ENCODE measurements around the gene SCIMP. TPM values are rescaled to one million over a fixed set of nuclear protein-coding genes. Genes with fewer than 3 reads are reported as not detected.
"Not testable (repeated sequence)": the region's sequence is repeated elsewhere in the genome, so short reads cannot be mapped to it uniquely, and the experiment has no call there.

Gene SCIMP
- total RNA-seq, 1 donor = 5.5 TPM

DNA sequence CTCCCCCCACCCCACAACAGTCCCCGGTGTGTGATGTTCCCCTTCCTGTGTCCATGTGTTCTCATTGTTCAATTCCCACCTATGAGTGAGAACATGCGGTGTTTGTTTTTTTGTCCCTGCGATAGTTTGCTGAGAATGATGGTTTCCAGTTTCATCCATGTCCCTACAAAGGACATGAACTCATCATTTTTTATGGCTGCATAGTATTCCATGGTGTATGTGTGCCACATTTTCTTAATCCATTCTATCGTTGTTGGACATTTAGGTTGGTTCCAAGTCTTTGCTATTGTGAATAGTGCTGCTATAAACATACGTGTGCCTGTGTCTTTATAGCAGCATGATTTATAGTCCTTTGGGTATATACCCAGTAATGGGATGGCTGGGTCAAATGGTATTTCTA is 17.1 kb downstream of the SCIMP start:
- not testable (repeated sequence) for H3K27me3 ChIP-seq (ENCODE audit: insufficient read depth, low read length); H3K4me3 ChIP-seq (ENCODE audit: low read length); H3K9me3 ChIP-seq (ENCODE audit: low read depth, low read length)
- H3K4me1 ChIP-seq (ENCODE audit: insufficient read depth, low read length) = peaks cover 33% of the 10 kb centered on the region

DNA sequence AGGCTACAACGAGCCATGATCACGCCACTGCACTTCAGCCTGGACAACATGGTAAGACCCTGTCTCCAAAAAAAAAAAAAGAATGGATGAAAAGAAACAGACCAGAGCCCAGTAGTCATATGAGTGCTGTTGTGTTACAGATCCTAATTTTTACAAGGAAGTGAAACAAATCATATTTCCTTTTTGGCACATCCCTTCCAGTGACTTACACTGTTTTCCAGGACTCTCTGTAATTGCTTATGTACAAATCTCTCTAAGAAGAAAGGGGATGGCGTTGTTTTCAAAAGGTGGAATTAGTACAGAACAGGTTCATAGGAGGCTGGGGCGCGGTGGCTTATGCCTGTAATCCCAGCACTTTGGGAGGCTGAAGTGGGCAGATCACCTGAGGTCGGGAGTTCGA is 23.2 kb downstream of the SCIMP start:
- Histone ChIP-seq H3K9me3 (ENCODE audit: low read depth, low read length) (no peaks in the 10 kb centered on the region), H3K4me1 (ENCODE audit: insufficient read depth, low read length) (peaks cover 47% of the 10 kb centered on the region), H3K4me3 (ENCODE audit: low read length) (no peak overlapping the region), H3K27me3 (ENCODE audit: insufficient read depth, low read length) (no peaks in the 10 kb centered on the region)

DNA sequence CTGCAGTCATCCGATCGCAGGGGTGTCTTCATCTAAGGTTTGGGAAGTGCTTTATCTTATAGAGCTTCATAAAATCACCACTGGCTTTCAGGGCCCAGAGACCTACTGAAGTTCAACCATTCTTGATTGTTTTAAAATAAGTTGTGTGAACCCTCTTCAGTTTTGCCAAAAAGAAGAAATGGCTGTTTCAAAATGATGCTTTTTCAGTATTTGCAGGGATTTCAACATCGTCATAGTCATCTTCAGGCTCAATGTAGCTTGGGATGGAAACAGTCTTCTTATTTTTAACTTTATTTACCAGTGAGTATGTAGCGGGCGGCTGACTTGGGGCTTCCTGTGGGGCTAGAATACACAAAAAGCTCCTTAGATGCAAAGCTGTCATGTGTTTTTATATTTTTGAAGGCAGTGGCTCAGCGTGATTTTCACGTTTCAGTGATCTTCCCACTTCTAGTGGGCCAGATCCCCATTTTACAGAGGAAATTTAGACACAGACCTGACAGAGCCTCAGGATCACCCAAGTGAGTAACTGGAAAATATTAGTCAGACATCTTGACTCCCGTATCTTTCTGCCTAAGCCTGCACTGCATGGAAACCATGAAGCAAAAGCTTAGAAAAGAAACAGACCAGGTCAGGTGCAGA is 23.9 kb downstream of the SCIMP start:
- Histone ChIP-seq H3K4me1 (ENCODE audit: insufficient read depth, low read length) (peaks cover 47% of the 10 kb centered on the region), H3K27me3 (ENCODE audit: insufficient read depth, low read length) (no peaks in the 10 kb centered on the region), H3K4me3 (ENCODE audit: low read length) (no peak overlapping the region), H3K9me3 (ENCODE audit: low read depth, low read length) (no peaks in the 10 kb centered on the region)

DNA sequence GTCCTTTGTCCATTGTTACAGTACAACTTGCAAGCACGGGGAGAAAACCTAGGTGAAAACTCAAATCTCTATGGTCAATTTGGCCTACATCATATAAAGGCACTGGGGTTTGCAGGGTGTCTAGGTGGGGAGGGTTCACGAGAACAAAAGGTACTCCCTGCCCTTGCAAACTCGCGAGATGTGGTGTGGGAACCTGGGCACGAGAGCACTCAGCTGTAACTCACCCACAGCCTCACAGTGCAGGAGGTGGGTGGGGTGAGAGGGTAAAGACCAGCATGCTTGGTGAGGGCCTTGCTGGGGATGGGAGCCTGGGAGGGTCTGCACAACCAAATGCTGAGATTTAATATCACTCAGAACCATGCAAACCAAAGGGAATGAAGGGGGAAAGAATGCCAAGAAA is 24.6 kb downstream of the SCIMP start:
- Histone ChIP-seq H3K4me1 (ENCODE audit: insufficient read depth, low read length) (peaks cover 47% of the 10 kb centered on the region), H3K4me3 (ENCODE audit: low read length) (no peak overlapping the region), H3K27me3 (ENCODE audit: insufficient read depth, low read length) (no peaks in the 10 kb centered on the region), H3K9me3 (ENCODE audit: low read depth, low read length) (no peaks in the 10 kb centered on the region)

DNA sequence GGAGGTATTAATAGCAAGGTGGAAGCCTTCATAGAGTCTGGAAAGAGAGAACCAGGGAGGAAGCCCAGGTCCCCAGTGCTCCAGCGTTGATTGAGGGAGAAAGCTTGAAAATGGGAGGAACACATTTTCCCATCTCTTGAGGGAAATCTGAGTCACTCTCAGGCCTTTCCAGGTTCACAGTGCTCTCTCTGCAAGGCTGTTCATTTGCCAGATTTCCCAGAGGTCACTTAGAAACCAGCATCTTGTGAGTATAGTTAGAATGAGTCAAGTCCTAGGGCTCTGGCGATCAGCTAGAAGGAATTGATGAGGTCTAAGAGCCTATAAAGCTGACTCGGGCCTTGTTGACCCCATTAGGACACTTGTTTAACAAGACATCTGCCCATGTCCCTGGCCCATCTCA is 25.3 kb downstream of the SCIMP start:
- H3K4me3 ChIP-seq (ENCODE audit: low read length) = no peak overlapping the region
- peaks cover 47% of the 10 kb centered on the region for H3K4me1 ChIP-seq (ENCODE audit: insufficient read depth, low read length)
- no peaks in the 10 kb centered on the region for H3K27me3 ChIP-seq (ENCODE audit: insufficient read depth, low read length)
- no peaks in the 10 kb centered on the region for H3K9me3 ChIP-seq (ENCODE audit: low read depth, low read length)

DNA sequence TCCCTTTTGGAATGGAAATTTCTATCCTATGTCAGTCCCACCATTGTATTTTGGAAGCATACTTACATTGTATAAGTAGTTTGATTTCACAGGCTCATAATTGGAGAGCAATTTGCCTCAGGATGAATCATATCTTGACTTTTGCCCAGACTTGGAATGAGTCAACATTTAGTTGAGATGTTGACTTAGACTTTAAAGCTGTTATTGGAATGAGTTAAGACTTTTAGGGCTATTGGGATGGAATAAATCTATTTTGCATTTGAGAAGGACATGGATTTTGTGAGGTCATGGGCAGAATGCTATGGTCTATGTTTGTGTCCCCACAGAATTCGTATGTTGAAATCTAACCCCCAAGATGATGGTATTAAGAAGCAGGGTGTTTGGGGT is 30.8 kb downstream of the SCIMP start:
- no peak overlapping the region for H3K4me3 ChIP-seq (ENCODE audit: low read length)
- H3K27me3 ChIP-seq (ENCODE audit: insufficient read depth, low read length) = no peaks in the 10 kb centered on the region
- H3K9me3 ChIP-seq (ENCODE audit: low read depth, low read length) = no peaks in the 10 kb centered on the region
- peaks cover under 1% of the 10 kb centered on the region for H3K4me1 ChIP-seq (ENCODE audit: insufficient read depth, low read length)

DNA sequence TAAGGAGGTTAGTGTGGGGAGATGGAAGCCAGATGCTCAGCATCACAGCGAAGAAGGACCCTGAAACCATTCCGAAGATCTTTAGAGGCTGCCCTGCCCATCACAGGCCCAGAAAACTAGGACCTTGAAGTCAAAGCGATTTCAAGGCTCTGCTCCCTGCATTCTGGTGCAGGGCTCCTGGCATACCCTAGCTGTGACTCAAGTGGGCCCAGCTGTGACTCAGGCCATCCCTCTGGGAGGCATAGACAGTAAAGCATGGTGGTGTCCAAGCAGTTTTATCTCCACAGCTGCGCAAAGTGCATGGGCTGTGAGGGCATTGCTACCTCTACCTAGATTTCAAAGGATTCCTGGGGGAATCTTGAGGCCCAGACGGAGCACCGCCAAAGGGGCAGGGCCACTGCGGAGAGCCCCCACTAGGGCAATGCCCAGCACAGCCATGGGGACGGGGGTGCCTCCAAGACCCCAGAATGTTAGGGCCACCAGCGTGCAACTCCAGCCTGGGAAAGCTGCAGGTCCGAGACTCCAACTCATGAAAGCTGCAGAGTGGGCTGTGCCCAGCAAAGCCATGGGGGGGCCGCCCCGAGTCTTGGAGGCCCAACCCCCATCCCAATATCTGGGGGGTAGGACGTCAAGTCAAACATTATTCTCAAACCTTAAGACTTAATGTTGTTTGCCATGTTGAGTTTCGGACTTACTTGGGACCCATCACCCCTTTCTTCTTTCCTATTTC is 31.3 kb downstream of the SCIMP start:
- no peaks in the 10 kb centered on the region for H3K27me3 ChIP-seq (ENCODE audit: insufficient read depth, low read length)
- H3K9me3 ChIP-seq (ENCODE audit: low read depth, low read length) = no peaks in the 10 kb centered on the region
- no peak overlapping the region for H3K4me3 ChIP-seq (ENCODE audit: low read length)
- peaks cover 6% of the 10 kb centered on the region for H3K4me1 ChIP-seq (ENCODE audit: insufficient read depth, low read length)

DNA sequence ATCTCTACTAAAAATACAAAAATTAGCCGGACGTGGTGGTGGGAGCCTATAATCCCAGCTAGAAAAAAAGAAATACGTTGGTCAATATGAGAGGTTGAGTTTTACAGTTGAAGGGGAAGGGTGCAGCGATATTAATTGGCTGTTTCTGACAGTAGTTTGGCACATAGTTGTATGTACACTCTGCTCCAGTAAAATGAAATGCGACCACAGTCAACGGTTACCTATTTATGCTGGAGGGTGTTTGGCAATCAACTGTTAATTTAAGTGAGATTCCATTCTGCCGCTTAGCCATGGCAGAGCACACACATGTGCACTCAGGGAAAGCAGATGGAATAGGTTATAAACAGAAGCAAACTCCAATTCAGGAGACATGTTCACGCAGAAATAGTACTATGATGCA is 33.6 kb downstream of the SCIMP start:
- peaks cover 18% of the 10 kb centered on the region for H3K4me1 ChIP-seq (ENCODE audit: insufficient read depth, low read length)
- no peak overlapping the region for H3K4me3 ChIP-seq (ENCODE audit: low read length)
- no peaks in the 10 kb centered on the region for H3K27me3 ChIP-seq (ENCODE audit: insufficient read depth, low read length)
- H3K9me3 ChIP-seq (ENCODE audit: low read depth, low read length) = no peaks in the 10 kb centered on the region

DNA sequence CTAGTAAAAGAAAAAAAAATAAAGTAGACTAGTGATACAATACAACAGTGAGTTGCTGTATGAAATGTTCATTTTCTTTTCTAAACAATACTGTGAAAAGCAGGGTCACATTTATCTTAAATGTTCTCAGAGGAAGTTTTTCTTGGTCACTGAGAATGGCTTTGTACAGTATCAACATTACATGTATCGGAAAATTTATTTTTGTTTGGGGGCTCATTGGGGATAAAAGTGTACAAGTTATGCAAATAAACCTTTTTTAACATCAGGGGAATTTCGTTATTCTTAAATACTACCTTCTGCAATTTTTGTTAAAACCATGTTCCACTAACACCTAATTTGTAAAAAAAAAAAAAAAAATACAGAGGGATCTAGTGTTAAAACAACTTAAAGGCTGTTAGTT is 34.3 kb downstream of the SCIMP start:
- peaks cover 18% of the 10 kb centered on the region for H3K4me1 ChIP-seq (ENCODE audit: insufficient read depth, low read length)
- H3K27me3 ChIP-seq (ENCODE audit: insufficient read depth, low read length) = no peaks in the 10 kb centered on the region
- no peak overlapping the region for H3K4me3 ChIP-seq (ENCODE audit: low read length)
- no peaks in the 10 kb centered on the region for H3K9me3 ChIP-seq (ENCODE audit: low read depth, low read length)

DNA sequence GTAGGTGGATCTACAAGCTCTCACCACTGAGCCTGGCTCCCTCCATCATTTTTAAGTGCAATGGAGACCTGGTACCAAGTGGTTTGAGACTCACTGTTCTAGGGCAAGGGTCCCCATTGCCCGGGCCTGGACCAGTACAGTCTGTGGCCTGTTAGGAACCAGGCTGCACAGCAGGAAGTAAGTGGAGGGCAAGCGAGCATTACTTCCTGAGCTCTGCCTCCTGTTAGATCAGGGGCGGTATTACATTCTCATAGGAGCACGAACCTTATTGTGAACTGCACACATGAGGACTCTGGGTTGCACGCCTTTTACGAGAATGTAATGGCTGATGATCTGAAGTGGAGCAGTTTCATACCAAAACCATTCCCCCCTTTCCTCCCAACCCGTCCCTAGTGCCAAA is 36.2 kb downstream of the SCIMP start:
- Histone ChIP-seq H3K27me3 (ENCODE audit: insufficient read depth, low read length) (no peaks in the 10 kb centered on the region), H3K4me3 (ENCODE audit: low read length) (no peak overlapping the region), H3K9me3 (ENCODE audit: low read depth, low read length) (no peaks in the 10 kb centered on the region), H3K4me1 (ENCODE audit: insufficient read depth, low read length) (peaks cover 18% of the 10 kb centered on the region)

DNA sequence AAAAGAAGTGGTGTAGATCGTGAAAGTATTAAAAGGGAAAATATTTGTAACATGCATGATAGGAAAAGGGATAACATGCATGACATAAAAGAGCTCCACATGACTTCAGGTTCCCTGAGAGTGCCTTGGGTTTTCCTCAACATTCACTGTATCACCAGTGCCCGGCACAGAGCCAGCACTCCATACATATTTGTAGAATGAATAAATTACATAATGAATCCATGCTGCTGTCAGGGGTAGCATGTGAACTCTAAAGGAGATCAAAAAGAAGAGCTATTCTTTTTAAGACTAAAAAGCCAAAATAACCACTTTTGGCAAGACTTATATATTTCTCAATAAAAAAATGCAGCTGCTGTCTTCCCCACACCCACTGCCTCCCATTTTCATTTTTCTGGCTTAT is 40.3 kb downstream of the SCIMP start:
- Histone ChIP-seq H3K4me3 (ENCODE audit: low read length) (no peak overlapping the region), H3K4me1 (ENCODE audit: insufficient read depth, low read length) (peaks cover 37% of the 10 kb centered on the region), H3K27me3 (ENCODE audit: insufficient read depth, low read length) (no peaks in the 10 kb centered on the region), H3K9me3 (ENCODE audit: low read depth, low read length) (no peaks in the 10 kb centered on the region)

DNA sequence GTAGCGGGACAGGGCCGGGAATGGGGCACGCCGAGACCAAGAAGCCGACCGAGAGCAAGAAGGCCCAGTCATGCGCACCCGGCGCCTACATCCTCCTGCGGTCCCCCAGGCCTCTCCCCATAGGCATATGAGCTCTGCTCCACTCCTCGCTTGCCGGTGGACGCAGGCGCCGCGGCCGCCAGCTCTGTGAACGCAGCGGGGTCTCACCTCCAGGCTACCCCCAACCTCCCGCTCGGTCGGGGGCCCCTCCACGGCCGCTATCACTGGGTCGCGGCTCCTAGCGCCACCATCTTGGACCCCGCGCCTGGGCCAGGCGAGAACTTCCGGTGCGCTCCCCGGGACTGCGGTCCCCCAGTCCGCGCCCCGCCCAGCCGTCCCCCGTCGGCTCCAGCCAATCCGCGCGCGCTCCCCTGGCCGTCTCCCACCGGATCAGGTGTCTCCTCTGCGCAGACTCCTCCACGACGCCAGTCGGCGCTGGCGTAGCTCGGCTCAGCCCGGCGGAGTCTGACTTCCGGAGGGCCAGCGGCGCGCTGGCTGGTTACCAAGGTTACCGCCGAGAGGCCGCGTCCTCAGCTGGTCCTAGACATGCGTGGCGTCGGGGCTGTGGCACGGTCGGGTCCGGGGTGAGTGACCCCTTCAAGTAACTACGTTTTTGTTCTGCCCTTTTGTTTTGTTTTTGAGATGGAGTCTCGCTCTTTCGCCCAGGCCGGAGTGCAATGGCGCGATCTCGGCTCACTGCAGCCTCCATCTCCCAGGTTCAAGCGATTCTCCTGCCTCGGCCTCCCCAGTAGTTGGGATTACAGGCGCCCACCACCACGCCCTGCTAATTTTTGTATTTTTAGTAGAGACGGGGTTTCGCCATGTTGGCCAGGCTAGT is 42.9 kb downstream of the SCIMP start, which contains the start of gene ZNF594:
TSS of gene ZNF594 (minus strand) at position 328 of the 877 bp plus-strand sequence. CDS start 7,612 bp downstream, outside the sequence.
- H3K4me3 ChIP-seq (ENCODE audit: low read length) = peak within 1 kb of the TSS; percentile 56
- H3K9me3 ChIP-seq (ENCODE audit: low read depth, low read length) = peaks cover 5% of the 10 kb centered on the region
- H3K27me3 ChIP-seq (ENCODE audit: insufficient read depth, low read length) = no peaks in the 10 kb centered on the region
- peaks cover 21% of the 10 kb centered on the region for H3K4me1 ChIP-seq (ENCODE audit: insufficient read depth, low read length)

DNA sequence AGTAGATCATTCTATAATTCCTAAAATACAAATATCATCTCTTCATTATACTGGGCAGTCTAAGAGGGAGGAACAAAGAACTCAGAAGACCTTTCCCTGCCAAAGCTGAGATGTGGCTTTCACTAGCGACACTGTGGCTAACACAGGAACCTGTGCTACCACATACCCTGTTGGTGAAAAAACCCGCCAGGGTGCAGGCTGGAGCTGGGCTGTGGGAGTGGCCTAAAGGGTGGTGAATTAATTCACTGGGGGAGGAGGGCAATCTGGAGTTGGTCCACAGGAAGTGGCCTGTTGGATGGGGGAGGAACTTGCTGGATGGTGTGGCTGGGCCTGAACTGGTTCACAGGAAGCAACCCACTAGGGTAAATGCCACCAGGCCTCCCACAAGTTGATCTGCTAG is 50.4 kb downstream of the SCIMP start:
- Histone ChIP-seq H3K4me1 (ENCODE audit: insufficient read depth, low read length) (no peaks in the 10 kb centered on the region), H3K27me3 (ENCODE audit: insufficient read depth, low read length) (no peaks in the 10 kb centered on the region), H3K4me3 (ENCODE audit: low read length) (no peak overlapping the region), H3K9me3 (ENCODE audit: low read depth, low read length) (peaks cover 71% of the 10 kb centered on the region)

DNA sequence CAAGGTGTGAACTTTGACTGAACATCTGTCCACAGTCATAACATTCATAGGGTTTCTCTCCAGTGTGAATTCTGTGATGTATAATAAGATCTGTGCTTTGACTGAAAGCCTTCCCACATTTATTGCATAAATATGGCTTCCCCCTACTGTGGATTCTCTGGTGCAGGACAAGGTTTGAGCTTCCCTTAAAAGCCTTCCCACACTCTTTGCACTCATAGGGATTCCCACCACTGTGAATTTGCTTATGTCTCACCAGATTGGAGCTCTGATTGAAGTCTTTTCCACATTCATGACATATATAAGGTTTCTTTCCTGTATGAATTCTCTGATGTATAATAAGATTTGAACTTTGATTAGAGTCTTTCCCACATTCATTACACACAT is 51.3 kb downstream of the SCIMP start:
- H3K4me3 ChIP-seq (ENCODE audit: low read length) = no peak overlapping the region
- H3K27me3 ChIP-seq (ENCODE audit: insufficient read depth, low read length) = no peaks in the 10 kb centered on the region
- no peaks in the 10 kb centered on the region for H3K4me1 ChIP-seq (ENCODE audit: insufficient read depth, low read length)
- H3K9me3 ChIP-seq (ENCODE audit: low read depth, low read length) = peaks cover 78% of the 10 kb centered on the region
